HTERT RPE-1 (cell line): ENCODE data around the gene TSC22D2.

Experiments
- in situ Hi-C: fragments of 300-500 bp; cut with MboI; formaldehyde crosslinking; loops from 4 replicates; pipeline ENCODE4 v1.14.3; 2020; ENCODE audit warnings: low sequenced_read_pairs

TSC22D2 gene

DNA sequence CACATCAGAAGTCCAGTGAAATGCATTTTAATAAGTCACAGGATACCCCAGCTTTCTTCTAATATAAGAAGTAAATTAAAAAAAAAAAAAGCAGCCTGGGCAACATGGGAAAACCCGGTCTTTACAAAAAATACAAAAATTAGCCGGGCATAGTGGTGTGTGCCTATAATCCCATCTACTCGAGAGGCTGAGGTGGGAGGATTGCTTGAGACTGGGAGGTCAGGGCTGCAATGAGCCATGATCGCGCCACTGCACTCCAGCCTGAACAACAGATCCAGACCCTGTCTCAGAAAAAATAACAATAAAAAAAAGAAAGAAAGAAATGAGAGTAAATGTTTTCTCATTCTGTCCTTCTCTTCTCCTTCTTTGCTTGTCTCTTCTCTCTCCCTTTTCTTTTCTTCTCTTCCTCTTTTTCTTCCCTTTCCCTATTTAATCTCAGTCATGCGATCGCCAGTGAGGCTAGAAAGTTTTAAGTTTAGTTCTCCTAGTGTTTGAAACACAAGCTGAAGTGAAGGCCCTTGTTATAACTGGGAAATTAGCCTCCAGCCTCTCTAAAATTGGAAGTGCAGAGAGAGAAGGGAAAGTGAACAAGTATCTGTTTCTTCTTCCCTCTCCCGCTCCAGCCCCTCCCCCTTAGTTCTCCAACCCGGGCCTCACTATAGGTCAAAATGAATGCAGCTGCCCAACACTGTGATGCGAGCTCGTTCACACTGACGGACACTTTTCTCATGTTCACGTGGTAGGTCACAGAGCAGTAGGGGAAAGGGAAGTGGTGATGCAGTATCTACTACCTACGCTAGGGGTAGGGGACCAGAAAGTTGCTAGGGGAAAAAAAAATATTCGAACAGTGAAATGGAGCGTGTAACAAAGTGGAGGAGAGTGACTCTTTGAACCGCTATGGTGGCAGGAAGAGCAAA lies 23.5 kb upstream of the TSC22D2 start:
- in situ Hi-C loops: no loop called here

DNA sequence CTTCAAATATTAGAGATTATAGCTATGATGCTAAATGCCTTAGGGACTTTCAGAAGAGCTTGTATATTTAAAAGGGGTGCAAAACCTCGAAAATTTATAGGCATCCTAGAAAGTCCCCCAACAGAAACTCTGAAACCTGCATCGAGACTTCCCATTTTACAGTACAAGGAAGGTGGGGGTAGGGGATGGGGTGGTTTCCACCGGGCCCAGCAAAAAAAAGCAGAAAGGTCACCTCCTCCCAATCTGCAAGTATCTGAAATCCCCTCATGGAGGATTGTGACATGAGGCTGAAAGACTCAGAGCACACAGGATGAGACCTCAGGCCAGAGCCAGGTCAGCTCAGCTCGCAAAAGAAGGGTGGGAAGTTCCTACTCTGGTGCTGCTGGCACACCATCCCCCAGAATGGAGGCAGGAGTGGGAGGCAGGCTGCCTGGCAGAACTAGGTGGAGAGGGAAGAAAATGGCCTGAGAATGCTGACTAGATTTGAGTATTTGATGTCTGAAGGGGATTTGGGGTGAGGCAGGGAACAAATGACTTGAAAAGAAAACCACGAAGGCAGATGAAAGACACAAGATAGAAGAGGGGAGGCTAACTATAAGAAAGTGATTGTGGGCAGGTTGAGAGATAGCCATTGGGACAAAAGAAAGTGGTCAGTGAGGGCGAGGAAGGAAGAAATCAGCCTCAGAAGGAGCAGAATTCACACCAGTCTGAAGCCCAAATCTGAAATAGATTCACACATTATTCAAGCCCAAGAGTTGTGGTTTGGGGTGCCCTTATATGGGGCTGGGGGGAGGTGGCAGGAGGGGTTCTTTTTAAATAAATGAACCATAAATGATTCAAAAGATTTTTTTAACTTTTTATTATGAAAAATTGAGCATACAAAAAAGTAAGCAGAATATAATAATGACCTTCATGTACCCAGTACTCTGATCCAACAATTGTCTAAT lies 22.5 kb upstream of the TSC22D2 start:
- in situ Hi-C loops: no loop called here

DNA sequence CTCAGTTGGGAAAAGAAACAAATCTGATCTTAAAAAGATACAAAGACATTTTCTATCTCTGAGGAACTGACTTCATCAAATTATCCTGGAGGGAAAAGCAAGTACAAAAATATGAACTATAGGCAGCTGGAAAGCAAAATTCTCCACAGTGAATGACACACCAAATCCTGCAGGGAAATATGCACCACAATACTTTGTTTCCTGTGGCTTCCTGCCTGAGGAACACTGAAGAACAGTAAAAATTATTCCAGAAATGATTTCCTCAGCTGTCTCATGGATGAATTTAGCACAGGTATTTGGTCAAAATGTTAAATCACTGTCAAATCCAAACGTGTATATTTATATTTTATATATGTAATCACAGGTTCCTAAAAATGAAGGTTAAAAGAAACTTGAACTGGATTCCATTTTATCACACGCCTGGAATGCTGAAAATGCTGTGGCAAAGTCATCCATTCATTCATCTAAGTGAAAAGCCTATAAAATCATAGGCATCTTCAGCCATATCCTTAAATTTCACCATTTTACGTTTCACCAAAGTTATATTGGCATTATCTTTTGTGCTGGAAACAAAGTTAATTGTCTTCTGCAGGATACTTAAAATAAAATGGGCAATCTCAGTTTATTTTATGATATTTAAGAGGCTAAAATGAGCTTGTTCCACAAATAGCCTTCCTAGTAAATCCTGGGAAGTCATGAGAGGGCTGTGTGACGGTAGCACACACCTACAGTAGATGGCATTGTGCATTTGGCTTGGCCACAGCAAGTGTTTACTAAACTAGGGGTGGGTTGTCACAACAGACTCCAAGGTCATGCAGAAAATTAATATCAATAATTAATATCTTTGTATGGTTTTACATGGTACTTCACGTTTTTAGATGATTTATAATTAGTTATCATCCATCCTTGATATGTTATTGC lies 19.3 kb upstream of the TSC22D2 start:
- in situ Hi-C loops: no loop called here

DNA sequence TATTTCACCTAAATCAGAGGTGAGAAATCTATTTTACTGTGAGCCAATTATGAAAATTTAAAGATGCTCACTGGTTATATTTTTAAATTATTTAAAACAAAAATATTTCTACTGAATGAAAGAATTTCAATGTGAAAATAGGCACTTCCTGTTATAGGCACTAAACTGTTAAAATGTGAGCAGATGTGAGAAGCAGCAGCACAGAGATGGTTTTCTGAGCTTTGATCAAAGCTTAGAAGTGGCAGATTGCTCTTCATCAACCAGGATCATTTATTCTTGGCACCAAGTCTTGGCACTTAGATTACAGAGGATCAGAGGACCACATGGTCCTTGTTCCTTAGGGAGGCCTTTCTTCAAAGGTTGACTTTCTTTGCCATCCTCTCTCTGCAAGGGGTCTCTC lies 18.0 kb upstream of the TSC22D2 start:
- in situ Hi-C loops: no loop called here

DNA sequence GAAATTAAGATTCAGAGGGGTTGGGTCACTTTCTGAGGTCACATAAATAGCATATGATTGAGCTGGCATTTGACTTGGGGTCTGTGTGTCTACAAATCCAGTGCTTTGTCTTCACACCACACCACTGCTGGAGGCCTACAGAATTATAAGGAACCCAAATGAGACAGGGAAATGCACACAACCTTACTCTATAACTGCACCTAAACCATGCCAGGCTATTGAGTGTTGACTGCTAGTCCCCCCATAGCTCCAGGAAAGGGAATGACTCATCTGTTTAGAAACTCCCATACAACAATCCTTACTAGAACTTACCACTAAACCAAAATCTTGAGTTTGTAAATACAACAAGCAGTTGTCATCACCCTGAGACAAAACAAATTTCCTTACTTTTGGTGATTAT lies 16.9 kb upstream of the TSC22D2 start:
- in situ Hi-C loops: no loop called here

DNA sequence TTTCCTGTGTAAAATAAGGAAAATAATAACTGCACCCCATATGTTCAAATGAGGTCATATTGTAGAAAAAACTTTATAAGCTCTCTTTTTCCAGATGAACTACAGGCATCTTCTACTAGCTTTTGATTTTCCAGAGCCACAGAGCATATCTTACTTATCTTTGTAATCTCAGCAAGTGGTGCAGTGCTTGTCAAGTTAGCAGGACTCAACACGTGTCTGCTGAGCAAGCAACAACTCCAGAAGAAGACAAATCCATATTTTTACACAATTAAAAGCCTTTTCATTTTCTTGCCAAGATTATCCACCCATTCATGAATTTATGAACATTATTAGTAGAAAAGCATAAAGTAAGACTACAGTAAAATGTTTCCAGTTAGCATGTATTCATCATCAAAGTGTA lies 14.4 kb upstream of the TSC22D2 start:
- in situ Hi-C loops: no loop called here

DNA sequence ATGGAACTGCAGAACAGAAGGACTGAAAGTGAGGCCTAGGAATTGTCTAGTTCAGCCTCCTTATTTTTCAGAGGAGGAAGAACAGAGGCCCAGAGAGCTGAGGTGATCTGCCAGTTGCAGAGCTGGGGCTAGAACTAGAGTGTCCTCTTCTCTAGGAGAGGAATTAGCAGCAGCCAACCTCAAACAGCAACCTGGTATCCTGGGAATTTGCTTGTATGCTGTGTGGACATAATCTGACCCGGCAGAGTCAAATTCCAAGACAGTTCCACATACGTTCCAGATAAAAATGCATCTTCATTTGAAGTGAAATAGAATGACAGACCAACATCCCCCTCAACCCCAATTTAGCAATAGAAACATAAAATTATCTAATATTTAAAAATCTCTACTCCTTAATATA lies 13.5 kb upstream of the TSC22D2 start:
- in situ Hi-C loops: no loop called here

DNA sequence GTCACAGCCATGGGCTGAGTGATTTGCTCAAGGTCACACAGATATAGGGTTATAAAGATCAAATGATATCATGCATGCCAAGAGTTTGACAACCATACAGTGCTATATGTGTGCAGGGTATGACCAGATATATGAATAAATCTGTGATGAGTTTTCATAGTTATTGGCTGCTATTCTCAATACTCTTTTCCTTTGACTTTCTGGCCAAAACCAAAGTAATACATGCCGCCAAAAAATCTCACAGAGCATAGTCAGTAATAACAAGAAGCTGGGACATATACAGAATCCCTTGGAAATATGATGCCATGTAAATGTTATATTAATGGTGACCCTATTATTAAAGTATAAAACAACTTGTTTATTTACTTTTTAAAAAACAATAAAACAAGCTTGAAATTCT lies 11.6 kb upstream of the TSC22D2 start:
- in situ Hi-C loops: no loop called here

DNA sequence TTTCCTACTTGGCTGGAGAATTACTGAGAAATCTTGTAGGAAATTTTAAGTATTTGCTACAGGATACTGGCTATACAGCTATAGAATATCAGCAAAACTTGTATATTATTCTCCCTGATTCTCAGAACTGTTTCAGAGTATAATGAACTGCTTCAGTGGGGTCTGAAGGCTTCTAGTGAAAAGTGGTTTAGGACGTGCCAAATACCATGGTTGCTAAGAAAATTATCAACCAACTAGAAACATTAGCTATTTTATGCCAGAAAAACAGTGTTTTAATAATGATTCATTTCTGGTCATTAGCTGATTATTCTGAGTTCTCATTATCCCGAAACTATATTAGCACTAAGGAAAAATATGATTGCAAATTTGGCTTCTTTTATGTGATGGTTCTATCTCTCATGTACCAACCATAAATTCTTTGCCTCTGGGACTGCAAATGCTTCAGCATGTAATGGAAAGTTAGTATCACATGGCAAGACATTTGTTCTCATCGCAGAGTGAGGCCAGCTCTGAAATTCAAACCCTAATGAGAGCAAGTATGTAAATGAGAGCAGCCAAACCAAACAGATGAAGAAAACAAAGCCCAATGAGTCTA lies 11.0 kb upstream of the TSC22D2 start:
- in situ Hi-C loops: no loop called here

DNA sequence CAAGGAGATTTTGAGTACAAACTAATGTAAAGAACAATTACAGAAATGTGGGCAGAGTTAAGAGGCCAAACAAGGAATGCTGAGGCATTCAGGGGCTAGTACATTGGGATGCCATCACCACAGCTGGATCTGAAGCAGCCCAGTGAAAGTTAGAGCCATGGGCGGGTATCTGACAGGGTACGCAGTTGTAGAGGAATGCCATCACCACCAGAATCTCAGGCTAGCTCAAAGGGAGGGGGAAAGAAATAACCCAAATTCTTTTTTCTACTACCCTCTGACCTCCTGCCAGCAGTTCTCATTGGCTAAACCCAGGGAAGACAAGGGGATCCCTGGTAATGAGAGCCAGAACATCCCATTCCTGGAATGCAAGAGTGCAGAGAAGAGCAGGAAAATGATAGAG lies 9.0 kb upstream of the TSC22D2 start:
- in situ Hi-C loops: no loop called here

DNA sequence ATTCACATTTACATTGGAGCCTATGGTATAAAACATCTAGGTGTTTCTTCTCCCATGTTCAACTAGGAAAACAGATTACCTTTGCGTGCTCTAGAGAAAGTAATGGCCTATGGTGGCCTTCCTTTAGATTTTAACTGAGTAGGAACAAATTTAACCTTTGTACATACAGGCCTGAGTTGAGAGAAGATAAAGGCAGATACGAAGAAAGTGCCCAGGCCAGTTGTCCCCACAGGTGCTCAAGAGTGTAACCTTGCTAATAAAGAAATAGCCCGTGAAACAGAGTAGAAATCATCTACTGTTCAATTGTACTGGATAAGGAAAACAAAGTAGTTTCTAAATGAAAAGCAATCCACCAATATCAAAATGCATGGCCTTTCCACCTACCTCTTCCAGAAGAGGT lies 6.8 kb upstream of the TSC22D2 start:
- in situ Hi-C loops: no loop called here

DNA sequence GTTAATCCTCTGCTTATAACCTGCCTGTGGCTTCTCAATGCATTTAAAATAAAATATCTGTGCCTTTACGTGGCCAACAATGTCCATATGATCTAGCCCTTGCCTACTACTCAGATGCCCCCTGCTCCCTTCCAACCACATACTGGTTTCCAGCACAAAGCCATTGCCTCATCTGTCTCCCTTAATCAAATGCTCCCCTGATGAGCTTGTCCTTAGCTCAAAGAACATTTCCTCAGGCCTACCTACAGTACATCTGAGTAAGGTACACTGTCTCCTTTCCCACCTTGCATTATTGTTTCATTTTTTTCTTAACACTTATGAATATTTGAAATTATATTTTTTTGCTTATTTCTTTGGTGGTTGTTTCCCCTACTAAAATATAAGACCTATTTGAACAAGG lies 5.9 kb upstream of the TSC22D2 start:
- in situ Hi-C loops: no loop called here

DNA sequence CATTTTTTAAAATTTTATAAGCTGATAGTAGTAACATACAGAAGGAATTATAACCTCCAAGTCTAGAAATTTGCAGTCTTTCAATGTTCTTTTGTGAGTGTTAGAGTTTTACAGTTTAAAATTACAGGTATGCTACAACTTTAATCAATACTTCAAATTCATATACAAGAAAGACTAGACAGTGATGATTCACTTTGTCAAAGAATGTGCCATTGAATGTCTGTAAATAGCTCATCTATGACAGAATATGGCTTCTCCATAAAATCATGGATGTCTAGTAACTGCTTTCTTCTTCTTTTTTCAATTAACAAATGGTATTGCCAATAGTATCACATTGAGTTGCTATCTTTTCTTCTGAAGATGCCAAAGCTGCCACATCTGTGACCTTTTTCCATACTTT lies 4.1 kb upstream of the TSC22D2 start:
- in situ Hi-C loops: no loop called here

DNA sequence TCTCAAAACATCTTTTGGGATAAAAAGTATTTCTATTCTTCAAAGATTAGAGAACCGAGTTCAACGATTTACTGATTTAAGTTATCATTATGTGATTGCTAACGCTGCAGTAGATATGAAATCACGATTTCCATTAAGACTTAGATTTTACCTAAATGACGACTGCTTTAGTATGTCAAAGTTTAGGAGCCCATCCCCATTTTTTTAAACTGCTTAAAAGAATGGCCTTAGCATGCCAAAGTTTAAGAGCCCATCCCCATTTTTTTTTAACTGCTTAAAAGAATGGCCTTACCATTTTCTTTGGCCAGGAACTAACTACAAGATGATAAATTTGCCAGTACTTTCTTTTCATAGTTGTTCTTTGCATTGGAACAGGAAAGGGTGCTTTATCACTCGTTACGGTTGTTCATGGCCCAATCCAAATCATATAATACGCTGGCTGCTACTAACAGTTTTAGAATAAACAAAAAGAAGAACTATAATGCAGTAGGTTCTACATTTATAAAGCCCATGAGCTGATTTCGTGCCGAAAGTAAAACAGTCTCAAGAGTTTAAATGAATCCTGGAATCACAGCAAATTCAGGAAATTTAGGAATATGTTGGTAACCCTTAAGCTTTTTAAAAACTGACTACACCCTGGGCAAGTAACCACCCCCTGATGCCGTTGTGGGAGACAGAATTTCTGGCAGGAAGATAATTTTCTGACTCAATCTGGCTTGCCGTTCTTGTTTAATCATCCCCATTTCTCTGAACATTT lies 869 bp upstream of the TSC22D2 start:
- in situ Hi-C loops: no loop called here

DNA sequence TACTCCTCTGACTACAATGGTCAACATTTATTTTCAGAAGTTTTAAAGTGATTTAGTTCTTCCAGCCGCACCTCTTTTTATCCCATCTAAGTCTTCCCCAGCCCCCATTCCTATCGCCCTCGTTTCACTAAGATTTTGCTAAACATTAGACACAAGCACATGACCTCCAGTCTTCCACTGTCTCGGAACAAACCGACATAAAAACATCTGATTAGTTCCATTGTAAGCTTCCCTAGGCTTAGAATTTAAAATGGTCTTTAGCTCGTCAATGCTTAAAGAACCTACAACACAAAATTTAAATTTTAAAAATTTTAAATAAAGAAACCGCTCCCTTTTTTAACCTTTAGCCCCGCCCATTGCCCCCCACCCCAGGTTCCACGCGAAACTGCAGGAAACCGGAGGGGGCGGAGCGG lies 284 bp upstream of the TSC22D2 start:
- in situ Hi-C loops: no loop called here

DNA sequence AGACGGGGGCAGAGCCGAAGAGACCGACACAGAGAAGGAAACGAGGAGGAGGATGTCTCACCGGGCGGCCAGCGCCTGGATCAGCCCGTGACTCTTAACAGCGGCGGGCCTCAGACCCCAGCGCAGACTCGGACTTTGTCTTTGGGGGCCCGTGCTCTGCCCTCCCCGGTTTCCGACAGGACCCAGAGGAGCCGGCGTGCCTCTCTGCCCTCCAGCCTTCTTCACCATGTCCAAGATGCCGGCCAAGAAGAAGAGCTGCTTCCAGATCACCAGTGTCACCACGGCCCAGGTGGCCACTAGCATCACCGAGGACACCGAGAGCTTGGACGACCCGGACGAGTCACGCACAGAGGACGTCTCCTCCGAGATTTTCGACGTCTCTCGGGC lies 1.0 kb downstream of the TSC22D2 start:
- in situ Hi-C loops: no loop called here

DNA sequence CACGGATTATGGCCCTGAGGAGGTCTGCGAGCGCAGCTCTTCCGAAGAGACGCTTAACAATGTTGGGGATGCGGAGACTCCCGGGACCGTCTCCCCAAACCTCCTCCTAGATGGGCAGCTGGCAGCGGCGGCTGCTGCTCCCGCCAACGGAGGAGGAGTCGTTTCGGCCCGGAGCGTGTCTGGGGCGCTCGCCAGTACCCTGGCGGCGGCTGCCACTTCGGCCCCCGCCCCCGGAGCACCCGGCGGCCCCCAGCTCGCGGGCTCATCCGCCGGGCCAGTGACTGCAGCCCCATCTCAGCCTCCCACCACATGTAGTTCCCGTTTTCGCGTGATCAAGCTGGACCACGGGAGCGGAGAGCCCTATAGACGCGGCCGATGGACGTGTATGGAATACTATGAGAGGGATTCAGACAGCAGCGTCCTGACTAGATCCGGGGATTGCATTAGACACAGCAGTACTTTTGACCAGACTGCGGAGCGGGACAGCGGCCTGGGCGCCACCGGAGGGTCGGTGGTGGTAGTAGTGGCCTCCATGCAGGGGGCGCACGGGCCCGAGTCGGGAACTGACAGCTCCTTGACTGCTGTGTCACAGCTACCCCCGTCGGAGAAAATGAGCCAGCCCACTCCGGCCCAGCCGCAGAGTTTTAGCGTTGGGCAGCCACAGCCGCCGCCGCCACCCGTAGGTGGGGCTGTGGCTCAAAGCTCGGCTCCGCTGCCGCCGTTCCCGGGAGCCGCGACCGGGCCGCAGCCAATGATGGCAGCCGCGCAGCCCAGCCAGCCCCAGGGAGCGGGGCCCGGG lies 1.6 kb downstream of the TSC22D2 start:
- in situ Hi-C loops: no loop called here

DNA sequence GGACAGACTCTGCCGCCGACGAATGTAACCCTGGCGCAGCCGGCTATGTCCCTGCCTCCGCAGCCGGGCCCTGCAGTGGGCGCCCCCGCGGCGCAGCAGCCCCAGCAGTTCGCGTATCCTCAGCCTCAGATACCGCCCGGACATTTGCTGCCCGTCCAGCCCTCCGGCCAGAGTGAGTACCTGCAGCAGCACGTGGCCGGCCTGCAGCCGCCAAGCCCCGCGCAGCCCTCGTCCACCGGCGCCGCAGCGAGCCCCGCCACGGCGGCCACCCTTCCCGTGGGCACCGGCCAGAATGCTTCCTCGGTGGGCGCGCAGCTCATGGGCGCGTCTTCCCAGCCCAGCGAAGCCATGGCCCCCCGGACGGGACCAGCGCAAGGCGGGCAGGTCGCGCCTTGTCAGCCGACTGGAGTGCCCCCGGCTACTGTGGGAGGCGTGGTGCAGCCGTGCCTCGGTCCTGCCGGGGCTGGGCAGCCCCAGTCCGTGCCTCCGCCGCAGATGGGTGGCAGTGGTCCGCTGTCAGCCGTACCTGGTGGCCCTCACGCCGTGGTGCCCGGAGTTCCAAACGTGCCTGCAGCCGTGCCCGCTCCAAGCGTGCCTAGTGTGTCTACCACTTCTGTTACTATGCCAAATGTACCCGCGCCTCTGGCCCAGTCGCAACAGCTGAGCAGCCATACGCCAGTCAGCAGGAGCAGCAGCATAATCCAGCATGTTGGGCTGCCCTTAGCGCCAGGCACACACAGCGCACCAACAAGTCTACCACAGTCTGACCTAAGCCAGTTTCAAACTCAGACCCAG lies 2.4 kb downstream of the TSC22D2 start:
- in situ Hi-C loops: no loop called here
